DOHH2 (cell line): Measurements from ENCODE around the gene SLC7A14.

Source experiments
- H3F3A ChIP-seq: fragments of 200-600 bp; sonication (generic), shearing (Covaris generic); 2 replicates; pipeline ENCODE4 v1.6.0; 2016; ENCODE audit warnings: antibody characterized with exemption, mild to moderate bottlenecking; ENCODE audit not compliant: control insufficient read depth, insufficient read depth
- H3K27ac ChIP-seq: fragments of 200-600 bp; sonication (generic); 2 replicates; pipeline ENCODE4 v1.5.1; 2014; ENCODE audit warnings: low read depth, mild to moderate bottlenecking, low read length, moderate library complexity
- H3K27me3 ChIP-seq: fragments of 200-600 bp; sonication (generic); 2 replicates; pipeline ENCODE4 v1.6.1; 2014; ENCODE audit warnings: mild to moderate bottlenecking, low read length, mixed read lengths; ENCODE audit not compliant: control insufficient read depth
- H3K36me3 ChIP-seq: fragments of 200-600 bp; sonication (generic); 2 replicates; pipeline ENCODE4 v1.6.1; 2014; ENCODE audit warnings: mild to moderate bottlenecking, low read length, moderate library complexity, mixed read lengths; ENCODE audit not compliant: control insufficient read depth
- H3K4me1 ChIP-seq: fragments of 200-600 bp; sonication (generic); 2 replicates; pipeline ENCODE4 v1.6.1; 2014; ENCODE audit warnings: mild to moderate bottlenecking, low read length, mixed read lengths; ENCODE audit not compliant: control insufficient read depth
- H3K4me2 ChIP-seq: fragments of 200-600 bp; sonication (generic); 2 replicates; pipeline ENCODE4 v1.6.0; 2014; ENCODE audit warnings: mild to moderate bottlenecking, low read length, moderate library complexity
- H3K4me3 ChIP-seq: fragments of 200-600 bp; sonication (generic); 2 replicates; pipeline ENCODE4 v1.5.1; 2014; ENCODE audit warnings: mild to moderate bottlenecking, low read length, mixed read lengths
- H3K79me2 ChIP-seq: fragments of 200-600 bp; sonication (generic); 2 replicates; pipeline ENCODE4 v1.6.1; 2014; ENCODE audit warnings: mild to moderate bottlenecking, low read length, mixed read lengths; ENCODE audit not compliant: control insufficient read depth
- H3K9me2 ChIP-seq: fragments of 200-600 bp; sonication (generic); replicated peaks from 2 replicates; pipeline ENCODE4 v1.6.1; 2014; ENCODE audit warnings: mild to moderate bottlenecking, low read length, mixed read lengths; ENCODE audit not compliant: control insufficient read depth
- H3K9me3 ChIP-seq: fragments of 200-600 bp; sonication (generic); 2 replicates; pipeline ENCODE4 v1.6.1; 2014; ENCODE audit warnings: antibody characterized with exemption, low read length, mixed read lengths; ENCODE audit not compliant: control insufficient read depth, insufficient read depth
- H4K20me1 ChIP-seq: fragments of 200-600 bp; sonication (generic); 2 replicates; pipeline ENCODE4 v1.6.0; 2014; ENCODE audit warnings: low read depth, mild to moderate bottlenecking, antibody characterized with exemption, low read length, moderate library complexity; ENCODE audit not compliant: control insufficient read depth, insufficient read depth
- EZH2phosphoT487 ChIP-seq: fragments of 200-600 bp; sonication (generic); IDR thresholded peaks from 2 replicates; pipeline ENCODE4 v1.6.1; 2017; ENCODE audit warnings: borderline replicate concordance, mild to moderate bottlenecking, antibody characterized with exemption, low read length, moderate library complexity, mixed read lengths
- TF ChIP-seq, protein P1 (sequence below): fragments of 200-600 bp; sonication (generic); IDR thresholded peaks from one replicate; pipeline ENCODE4 v1.5.1; 2014; ENCODE audit warnings: antibody characterized with exemption, mild to moderate bottlenecking, low read depth, low read length; ENCODE audit not compliant: poor library complexity, severe bottlenecking

Gene SLC7A14

GRCh38 chr3:170566413-170566812 lies 19.5 kb downstream of the SLC7A14 start:
- H3K4me2 ChIP-seq, result no peak overlapping the region

GRCh38 chr3:170565495-170565894 lies 20.4 kb downstream of the SLC7A14 start:
- H4K20me1 ChIP-seq, result no peaks in the 10 kb centered on the region
- H3K36me3 ChIP-seq, result no peaks in the 10 kb centered on the region
- no peaks in the 10 kb centered on the region for H3K79me2 ChIP-seq
- H3K4me2 ChIP-seq, result no peak overlapping the region
- H3K4me1 ChIP-seq, result no peaks in the 10 kb centered on the region
- H3K9me3 ChIP-seq, result no peaks in the 10 kb centered on the region
- H3K27me3 ChIP-seq, result no peaks in the 10 kb centered on the region
- no peak for TF ChIP-seq EZH2phosphoT487
- TF ChIP-seq, protein P1, sequence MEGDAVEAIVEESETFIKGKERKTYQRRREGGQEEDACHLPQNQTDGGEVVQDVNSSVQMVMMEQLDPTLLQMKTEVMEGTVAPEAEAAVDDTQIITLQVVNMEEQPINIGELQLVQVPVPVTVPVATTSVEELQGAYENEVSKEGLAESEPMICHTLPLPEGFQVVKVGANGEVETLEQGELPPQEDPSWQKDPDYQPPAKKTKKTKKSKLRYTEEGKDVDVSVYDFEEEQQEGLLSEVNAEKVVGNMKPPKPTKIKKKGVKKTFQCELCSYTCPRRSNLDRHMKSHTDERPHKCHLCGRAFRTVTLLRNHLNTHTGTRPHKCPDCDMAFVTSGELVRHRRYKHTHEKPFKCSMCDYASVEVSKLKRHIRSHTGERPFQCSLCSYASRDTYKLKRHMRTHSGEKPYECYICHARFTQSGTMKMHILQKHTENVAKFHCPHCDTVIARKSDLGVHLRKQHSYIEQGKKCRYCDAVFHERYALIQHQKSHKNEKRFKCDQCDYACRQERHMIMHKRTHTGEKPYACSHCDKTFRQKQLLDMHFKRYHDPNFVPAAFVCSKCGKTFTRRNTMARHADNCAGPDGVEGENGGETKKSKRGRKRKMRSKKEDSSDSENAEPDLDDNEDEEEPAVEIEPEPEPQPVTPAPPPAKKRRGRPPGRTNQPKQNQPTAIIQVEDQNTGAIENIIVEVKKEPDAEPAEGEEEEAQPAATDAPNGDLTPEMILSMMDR, result no peak
- no peaks in the 10 kb centered on the region for H3F3A ChIP-seq
- no peak overlapping the region for H3K27ac ChIP-seq
- no peak overlapping the region for H3K4me3 ChIP-seq
- H3K9me2 ChIP-seq, result no peaks in the 10 kb centered on the region

More at GRCh38 chr3:170566413-170566812, 19.5 kb downstream of the SLC7A14 start:
- Histone ChIP-seq H3F3A (no peaks in the 10 kb centered on the region), H3K4me1 (no peaks in the 10 kb centered on the region), H3K79me2 (no peaks in the 10 kb centered on the region), H3K4me3 (no peak overlapping the region), H3K27me3 (no peaks in the 10 kb centered on the region), H3K36me3 (no peaks in the 10 kb centered on the region), H3K9me2 (no peaks in the 10 kb centered on the region), H4K20me1 (no peaks in the 10 kb centered on the region), H3K27ac (no peak overlapping the region), H3K9me3 (no peaks in the 10 kb centered on the region)
- no peak for TF ChIP-seq EZH2phosphoT487
- TF ChIP-seq, protein P1, result no peak

DNA sequence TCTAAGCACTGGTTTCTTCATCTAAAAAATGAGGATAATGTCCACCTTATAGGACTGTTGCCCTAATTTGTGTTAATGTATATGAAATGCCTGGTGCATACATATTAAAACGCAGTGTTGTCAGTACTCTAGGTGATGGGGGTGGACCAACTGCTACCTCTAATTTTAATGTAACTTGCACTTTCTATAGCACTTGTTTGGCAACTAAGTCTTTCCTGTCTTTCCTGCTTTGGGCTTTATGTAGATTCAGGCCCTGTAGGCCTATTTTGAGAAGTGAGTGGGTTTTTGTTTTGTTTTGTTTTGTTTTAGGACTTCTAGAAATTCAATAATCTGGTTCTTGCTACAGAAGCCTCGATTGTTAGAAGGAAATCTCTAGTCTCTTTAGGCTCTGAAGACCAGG lies 21.2 kb downstream of the SLC7A14 start:
- no peaks in the 10 kb centered on the region for H4K20me1 ChIP-seq
- TF ChIP-seq EZH2phosphoT487, result no peak
- TF ChIP-seq, protein P1, result no peak
- no peak overlapping the region for H3K4me3 ChIP-seq

More for the DNA sequence above, 21.2 kb downstream of the SLC7A14 start:
- H3K27me3 ChIP-seq, result no peaks in the 10 kb centered on the region
- no peaks in the 10 kb centered on the region for H3K4me1 ChIP-seq
- H3K79me2 ChIP-seq, result no peaks in the 10 kb centered on the region
- H3K9me2 ChIP-seq, result no peaks in the 10 kb centered on the region
- no peaks in the 10 kb centered on the region for H3K9me3 ChIP-seq
- no peak overlapping the region for H3K4me2 ChIP-seq
- H3F3A ChIP-seq, result no peaks in the 10 kb centered on the region
- no peaks in the 10 kb centered on the region for H3K36me3 ChIP-seq
- H3K27ac ChIP-seq, result no peak overlapping the region
